Right ventricle myocardium inferior (tissue), 1 donor: Measurements from ENCODE around the gene CLPX. TPM values are rescaled to one million over a fixed set of nuclear protein-coding genes. Genes with fewer than 3 reads are reported as not detected.
"Not testable (repeated sequence)": the region's sequence is repeated elsewhere in the genome, so short reads cannot be mapped to it uniquely, and the experiment has no call there.

Experiments used
- ATAC-seq: fragments of 200-7000 bp; cut with Tn5 transposase; one replicate; pipeline ENCODE4 v1.9.1; 2020; ENCODE audit warnings: mild to moderate bottlenecking, moderate library complexity
- DNase-seq: peaks from one replicate; pipeline ENCODE4 v3.0.0; 2021; ENCODE audit errors: missing footprints
- intact Hi-C: fragments of 100-400 bp; cut with DNase I; formaldehyde crosslinking; loops from one replicate; pipeline ENCODE4 v1.11.0; 2022
- total RNA-seq: library from RNA; stranded (reverse); fragmentation: NEBNext Ultra II Directional; extraction: Animal tissue kit (Norgen Biotek cat#: 25700); gene quantifications from one replicate; pipeline ENCODE4 v1.2.1, GENCODE V29; 2021
- donor health status: DM: no; HTN: yes; CAD: no; lungs with severe emphysema.

Gene CLPX
- total RNA-seq, 1 donor from 2014 or later = 54.6 TPM

DNA sequence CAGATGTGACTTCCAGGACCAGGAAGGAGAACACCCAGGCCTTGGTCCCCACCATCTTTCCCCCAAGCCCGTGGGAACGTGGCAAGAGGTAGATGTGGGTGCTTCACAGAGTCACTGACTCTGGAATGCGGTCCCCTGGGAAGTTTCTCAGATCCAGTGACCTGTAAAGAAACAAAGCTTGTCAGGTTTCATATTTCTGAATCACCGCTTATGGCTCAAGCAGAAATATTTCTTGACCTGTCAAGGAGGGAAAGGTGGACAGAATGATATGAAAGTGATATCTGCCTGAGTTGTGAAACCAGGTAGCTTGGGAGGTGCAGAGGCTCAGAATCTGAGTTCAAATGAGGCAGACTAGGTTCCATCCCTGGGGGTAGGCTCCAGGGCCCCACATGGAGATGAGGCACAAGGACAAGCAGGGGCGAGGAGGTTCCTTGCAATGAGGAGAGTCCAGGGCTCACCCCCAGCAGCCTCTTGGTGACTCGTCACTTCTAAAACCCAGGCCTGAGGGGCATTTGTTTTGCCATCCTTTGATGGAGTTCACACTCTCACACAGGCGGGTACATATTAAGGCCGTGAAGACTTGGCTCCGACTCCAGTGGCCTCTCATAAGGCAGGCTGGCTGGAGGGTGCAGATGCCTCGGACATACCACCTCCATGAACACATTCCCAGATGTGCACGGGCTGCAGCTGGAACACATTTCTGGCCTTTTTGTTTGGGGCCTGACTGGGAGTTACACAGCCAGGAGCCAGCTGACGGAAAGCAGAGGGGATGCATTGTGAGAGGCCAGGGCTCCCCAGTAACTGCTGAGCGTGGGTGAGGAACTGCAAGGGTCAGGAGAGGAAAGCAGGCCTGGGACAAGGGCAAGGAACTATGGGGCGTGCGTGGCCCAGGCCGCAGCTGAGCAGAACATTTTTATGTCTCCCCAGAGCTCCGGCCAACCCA, 24.8 kb upstream of the CLPX start:
- ATAC-seq (no peak), DNase-seq (no peak)
- intact Hi-C loops = no loop called here

DNA sequence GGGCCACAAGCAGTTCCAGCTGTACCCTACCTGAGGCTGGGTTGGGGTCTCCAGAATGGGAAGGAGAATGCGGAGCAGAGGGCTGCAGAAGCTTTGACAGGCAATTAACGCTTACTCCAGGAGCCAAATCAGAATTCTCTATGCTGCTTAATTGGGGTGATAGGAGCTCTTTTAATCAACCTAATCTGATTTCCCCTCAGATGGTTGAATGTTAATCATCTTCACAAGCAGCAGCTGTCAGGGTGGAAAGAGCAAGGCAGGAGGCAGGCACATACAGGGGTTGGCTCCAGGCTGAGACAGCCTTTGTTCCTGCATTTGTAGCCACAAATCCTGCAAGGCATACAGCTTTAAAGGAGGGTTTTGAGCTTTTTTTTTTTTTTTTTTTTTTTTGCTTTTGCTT, 23.5 kb upstream of the CLPX start:
- no peak for DNase-seq
- ATAC-seq = no peak
- intact Hi-C loops = no loop called here

DNA sequence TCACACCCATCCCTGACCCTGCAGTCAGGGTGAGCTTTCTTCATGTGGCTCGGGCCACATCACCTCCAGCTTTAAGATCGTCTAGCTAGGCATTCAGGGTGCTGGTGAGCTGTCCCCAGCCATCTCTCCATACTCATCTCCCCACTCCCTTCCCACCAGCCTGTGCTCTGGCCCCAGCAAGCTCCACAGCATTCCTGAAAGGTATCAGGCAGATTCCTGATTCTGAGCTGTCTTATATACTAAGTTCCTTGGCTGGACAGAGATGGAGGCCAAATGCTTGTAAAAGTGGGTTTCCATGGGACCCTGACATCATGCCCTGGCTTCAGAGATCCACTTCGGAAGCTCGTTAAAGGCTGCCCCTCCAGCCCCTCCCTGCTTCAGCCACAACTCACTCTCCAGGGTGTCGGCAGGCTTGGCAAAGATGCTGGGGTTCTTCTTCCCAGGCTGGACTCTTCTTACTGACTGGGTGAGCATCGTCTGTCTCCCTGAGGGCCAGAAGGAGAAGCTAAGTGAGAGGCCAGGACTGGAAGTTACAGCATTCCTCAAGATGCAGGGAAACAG, 22.2 kb upstream of the CLPX start:
- intact Hi-C loops = no loop called here
- DNase-seq = no peak
- ATAC-seq = no peak

DNA sequence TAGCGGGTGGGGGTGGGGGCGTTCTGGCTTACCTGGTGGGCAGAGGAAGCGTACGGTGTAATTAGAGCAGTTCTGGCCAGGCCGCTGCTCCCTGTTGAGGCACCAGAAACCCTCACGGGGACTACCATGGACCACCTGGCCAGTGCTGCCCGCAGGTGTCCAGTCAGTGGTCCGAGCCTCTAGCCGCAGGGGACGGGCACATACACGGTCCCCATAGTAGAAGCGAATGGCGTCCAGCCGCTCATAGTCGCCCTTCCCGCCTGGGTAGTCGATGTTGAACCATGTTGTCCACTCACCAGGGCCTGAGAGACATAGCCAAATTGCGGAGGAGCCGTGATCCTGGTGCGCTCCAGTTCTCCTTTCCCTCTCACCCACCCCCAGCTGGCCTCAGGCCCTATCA, 21.6 kb upstream of the CLPX start:
- intact Hi-C loops = no loop called here
- DNase-seq (no peak), ATAC-seq (no peak)

DNA sequence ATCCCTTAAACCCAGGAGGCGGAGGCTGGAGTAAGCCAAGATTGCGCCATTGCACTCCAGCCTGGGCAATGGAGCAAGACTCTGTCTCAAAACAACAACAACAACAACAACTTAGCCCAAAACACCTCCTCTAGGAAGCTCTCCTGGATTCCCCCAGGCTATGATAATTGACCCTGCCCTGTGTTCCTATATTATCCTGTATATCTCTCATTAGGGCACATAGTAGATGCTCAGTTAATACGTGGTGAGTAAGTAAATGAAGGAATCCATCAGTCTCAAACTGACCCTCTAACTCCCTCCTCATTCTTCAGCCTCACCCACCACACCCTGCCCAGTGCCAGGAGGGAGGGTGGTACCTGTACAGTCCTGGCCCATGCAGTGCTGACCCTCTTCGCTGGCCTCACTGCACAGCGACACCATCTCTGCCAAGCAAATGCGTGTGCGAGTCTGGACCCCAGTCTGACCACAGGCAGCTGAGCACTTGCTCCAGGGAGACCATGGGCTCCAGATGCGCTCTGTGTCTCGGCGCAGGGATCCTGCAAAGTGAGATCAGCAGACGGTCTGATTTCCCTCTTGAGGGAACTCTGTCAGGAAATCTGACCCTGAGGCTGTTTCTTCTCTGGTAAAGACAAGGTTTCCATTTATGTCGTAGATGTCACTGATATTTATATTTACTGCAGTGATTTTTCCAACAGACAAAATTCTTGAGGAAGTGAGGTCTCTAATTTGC, 20.0 kb upstream of the CLPX start:
- intact Hi-C loops = no loop called here
- no peak for ATAC-seq
- no peak for DNase-seq

DNA sequence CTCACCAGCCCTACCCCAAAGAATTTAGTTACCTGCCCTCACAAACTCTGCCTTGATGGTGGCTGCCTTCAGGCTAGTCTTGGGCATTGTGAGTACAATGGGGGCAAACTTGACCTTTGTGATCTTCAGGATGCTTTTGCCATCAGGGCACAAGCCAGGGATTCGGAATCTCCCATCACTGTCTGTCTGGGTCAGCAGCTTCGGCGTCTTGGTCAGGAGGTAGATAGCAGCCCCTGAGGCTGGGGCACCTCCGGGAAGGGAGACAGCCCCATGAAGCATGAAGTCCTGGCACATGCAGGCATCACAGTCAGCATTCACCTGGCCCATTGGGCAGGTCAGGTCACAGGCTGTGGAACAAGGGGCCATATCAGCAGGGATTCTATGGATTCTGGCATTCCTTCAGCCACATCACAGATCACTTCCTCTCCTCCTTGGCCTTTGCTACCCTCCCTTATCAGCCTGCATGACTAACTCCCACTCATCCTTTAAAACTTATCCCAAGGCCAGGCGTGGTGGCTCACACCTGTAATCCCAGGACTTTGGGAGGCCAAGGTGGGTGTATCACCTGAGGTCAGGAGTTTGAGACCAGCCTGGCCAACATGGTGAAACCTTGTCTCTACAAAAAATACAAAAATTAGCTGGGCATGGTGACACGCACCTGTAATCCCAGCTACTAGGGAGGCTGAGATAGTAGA, 19.2 kb upstream of the CLPX start:
- intact Hi-C loops = no loop called here
- DNase-seq (no peak), ATAC-seq (no peak)

DNA sequence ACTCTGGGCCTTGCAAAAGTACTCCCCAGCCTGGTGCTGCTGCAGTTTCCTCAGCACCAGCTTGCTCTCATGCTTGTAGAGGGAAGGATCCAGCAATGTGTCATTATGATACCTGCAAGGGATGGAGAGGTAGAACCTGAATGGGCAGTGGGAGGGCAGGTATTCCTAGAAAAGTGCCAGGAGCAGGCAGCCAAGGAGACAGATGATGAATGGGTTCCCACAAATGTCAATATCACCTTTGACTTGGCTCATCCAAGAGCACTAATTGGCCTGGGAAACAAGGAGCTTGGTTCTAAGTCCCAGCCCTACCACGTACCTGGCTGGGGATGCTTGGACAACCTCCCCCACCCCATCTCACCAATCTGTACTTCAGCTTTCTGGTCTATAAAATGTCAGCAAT, 16.8 kb upstream of the CLPX start:
- intact Hi-C loops = no loop called here
- no peak for ATAC-seq
- no peak for DNase-seq

DNA sequence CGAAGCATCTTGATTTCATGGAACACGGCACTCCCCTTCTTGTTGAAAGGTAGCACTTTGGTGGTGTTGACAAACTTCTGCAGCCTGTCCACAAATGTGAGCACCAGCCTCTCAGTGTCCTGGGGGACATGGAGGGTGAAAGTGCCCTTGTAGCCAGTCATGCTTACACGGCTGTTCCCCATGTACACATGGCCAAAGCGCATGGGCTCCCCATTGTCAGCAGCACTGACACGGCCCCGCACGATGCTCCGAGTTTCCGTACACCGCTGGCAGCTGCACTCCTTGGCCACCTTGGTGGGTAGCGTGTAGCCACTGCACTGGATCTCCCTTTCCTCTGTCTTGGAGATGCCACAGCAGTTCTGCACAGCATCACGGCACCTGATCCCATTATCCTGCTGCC, 13.4 kb upstream of the CLPX start:
- intact Hi-C loops = loop anchor here (5.0 kb wide), 1 partner anchor 34 kb away; no protein-coding TSS in a partner anchor
- ATAC-seq (no peak), DNase-seq (no peak)

DNA sequence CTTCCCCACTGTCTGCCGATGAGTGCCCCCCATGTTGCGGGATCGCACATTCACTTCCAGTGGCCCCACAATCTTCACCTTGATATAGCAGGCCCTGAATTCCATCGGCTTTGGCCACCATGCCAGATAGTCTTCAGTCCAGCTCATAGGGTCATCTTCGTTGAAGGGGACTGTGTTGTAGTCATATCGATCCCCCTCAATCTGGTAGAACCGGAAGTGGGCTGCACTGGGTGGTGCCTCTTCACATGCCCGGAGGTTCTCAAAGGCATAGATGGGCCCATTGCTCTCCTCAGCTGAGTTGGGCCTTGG, 12.1 kb upstream of the CLPX start:
- DNase-seq = no peak
- no peak for ATAC-seq
- intact Hi-C loops = loop anchor here (5.0 kb wide), 1 partner anchor 35 kb away; no protein-coding TSS in a partner anchor

DNA sequence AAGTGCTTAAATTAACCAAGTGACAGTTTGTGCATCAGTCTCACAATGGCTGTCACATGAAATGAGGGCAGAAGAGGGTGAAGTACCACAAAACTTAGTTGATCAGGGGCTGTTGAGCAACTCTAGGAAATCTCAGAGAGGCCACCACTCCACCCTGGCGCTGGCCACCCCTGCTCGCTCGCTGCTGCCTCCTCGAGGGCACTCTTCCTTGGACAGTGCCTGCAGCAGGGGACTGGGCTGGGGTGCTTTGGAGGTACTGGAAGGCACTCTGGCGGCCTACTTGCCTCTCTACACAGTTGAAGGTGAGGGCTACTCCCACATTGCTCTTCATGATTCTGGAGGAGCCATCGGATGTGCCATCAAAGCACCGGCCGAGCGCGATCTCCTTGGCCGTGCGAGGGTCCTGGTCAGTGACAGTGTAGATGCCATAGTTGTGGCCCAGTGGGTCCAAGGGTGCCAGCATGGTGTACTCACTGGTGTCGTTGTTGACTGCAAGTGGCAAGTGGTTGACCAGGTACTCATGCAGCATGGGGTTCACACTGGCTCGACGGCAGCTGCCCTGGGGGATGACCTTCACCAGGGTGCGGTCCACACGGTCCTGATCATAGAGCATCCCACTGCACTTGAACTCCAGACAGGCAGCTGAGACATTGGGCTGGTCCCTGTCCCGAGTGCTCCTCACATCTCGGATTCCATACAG, 11.6 kb upstream of the CLPX start:
- ATAC-seq (no peak), DNase-seq (no peak)
- intact Hi-C loops = loop anchor here (5.0 kb wide), 1 partner anchor 36 kb away; no protein-coding TSS in a partner anchor

DNA sequence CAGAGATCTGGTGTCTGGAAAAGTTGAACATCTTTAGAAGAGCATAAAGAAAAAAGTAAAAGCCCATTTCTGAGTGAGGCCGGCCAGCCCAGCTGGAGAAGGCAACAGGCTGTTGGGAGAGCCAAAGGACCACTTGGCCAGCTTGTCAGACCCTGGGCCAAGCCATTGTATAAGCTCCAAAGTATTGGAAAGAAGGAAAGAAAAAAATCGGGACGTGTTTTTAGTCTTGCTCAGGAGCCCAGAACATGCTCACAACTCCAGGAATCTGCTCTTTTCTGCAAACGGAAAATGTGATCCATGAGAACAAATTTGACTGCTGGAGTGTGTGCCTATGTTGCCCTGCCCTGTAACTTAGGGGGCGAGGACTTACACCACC, 10.4 kb upstream of the CLPX start:
- intact Hi-C loops = loop anchor here (5.0 kb wide), 1 partner anchor 37 kb away; no protein-coding TSS in a partner anchor
- ATAC-seq = peak; percentile 53
- no peak for DNase-seq

DNA sequence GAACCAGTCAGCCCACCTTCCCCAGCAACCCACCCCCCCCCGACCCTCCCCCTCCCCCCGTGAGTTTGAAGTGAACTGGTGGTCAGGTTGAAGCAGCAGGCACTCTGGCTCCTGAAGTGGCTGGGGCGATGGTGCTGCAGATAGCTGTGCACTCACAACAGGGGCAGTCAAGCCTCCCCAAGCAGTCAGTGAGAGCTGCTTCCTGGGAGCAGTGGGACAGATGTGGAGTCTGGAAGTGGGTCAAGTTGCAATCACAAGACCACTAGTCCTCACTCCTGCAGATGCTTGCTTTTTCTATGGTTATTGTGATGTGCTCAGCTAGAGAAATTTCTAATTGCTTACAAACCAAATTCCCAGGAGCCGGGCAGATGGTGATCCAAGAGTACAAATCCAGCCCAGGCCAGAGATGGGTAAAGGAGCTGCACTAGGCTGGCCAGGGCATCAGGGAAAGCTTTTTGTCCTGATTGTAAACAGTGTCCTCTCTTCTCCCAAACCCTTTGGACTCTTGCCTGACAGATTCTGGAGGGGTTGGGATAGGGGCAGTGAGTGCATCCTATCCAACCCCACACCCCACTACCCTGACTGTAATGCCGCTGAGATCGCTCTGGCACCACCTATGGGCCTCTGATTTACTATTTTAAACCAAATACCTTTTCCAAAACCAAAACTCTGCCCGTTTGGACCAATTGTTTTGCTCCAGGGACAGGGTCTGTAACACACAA, 9.8 kb upstream of the CLPX start:
- intact Hi-C loops = loop anchor here (5.0 kb wide), 1 partner anchor 37 kb away; no protein-coding TSS in a partner anchor
- no peak for DNase-seq
- peak; percentile 70 for ATAC-seq

DNA sequence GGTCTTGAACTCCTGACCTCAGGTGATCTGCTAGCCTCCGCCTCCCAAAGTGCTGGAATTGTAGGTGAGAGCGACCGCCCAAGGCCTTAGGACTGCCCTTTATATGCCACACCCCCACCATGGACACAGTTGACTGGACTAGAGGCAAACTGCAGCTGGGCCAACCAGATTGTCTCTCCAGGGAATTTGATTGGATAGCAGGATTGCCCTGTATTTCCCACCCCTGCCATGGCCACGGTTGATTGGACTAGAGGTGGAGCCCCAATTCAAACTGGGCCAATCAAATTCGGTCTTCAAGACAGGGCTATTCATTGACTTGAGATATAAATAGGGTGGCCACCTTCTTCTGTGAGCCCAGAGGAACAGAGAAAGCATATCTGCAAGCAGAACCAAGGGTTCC, 6.9 kb upstream of the CLPX start:
- ATAC-seq (no peak), DNase-seq (no peak)
- intact Hi-C loops = no loop called here

DNA sequence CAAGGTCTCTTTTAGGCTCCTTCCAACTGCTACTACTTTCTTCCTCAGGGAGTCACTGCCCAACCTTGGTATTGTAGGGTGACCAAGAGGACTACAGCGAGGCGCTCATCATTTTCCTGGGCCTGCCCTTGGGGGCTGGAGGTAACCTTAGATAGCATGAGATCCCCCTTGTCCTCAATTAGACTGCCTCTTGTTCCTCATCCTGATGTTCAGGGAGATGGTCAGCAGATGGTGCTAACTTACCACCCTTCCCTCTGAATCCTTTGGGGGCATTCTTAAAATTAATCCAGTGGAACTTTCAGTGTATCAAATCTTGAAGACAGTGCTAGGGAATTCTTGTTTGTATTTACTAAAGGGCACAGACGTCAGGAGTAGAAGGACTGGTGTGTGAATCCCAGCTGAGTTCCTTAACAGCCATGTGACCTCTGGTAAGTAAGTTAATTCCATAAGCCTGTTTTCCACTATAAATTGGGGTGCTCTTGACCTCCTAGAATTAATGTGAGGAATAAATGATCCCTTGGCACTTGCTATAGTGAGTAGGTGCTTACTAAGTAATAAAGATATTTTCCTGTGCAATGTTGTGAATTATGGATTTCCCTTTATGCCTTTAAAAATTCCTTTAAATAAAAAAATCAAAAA, 4.1 kb upstream of the CLPX start:
- no peak for DNase-seq
- ATAC-seq = no peak
- intact Hi-C loops = loop anchor here (2.0 to 10.0 kb wide), 3 partner anchors 54 to 108 kb away; partner anchors contain the start of genes PDCD7 and RNU5A-1

DNA sequence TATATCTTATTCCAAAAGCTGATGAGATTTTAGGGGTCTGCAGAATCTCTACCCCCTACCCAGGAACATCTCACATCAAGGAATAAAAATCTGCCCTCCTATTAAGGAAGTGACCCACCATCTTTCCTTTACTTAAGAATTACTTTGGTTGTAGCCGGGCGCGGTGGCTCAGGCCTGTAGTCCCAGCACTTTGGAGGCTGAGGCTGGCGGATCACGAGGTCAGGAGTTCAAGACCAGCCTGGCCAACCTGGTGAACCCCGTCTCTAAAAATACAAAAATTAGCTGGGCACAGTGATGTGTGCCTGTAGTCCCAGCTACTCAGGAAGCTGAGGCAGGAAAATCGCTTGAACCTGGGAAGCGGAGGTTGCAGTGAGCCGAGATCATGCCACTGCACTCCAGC, 3.3 kb upstream of the CLPX start:
- not testable (repeated sequence) for ATAC-seq, DNase-seq
- intact Hi-C loops = loop anchor here (2.0 to 10.0 kb wide), 3 partner anchors 54 to 108 kb away; partner anchors contain the start of genes PDCD7 and RNU5A-1

DNA sequence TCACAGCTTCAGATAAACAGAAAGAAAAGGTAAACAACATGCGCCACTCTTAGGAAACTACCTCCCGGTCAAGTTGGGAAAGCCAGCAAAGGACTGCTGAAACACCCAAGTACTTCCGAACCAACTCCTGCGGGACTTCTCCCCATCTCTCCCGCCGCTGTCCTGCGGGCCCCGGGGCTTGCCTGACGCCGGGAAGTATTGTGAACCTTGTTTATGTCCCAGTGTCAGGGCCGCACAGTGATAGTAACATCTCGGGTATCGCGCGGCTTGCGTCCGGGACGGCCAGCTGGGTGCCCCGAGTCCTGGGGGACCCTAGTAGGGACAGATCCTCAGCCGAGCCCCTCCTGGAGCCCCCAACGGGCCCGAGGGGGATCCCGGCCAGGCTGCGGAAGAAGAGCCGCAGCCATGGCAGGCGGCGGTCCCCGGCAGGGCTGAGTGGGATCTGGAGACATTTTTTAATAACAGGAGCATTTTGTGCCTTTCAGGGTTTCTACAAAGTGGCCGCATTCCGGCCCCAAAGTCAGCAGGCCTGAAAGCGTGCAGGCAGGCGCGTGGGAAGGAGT, 756 bp downstream of the CLPX start:
- intact Hi-C loops = loop anchor here (2.0 to 10.0 kb wide), 2 partner anchors 50 to 120 kb away; partner anchors contain the start of genes PDCD7 and RNU5B-1
- DNase-seq (no peak), ATAC-seq (peak; percentile 42)

DNA sequence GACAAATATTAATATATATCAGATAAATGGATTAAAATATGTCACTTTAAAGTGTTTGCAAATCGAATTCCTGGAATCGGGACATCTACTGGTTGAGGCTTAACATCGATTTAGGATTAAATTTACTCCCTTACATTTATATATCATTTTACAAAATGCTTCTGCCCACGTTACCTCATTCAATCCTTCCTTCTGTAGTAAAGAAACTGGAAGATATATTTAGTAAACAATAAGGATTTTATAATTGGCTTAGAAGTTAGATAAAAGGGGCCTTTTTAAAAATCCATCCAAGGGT, 1.3 kb downstream of the CLPX start:
- no peak for ATAC-seq
- DNase-seq = no peak
- intact Hi-C loops = loop anchor here (2.0 to 10.0 kb wide), 2 partner anchors 49 to 121 kb away; partner anchors contain the start of genes PDCD7 and RNU5B-1
